ENCODE results near the gene DLG4. TPM values are rescaled to one million over a fixed set of nuclear protein-coding genes. Genes with fewer than 3 reads are reported as not detected.

Gene DLG4
- total RNA-seq, 1 donor from 2014 or later: 34.9 TPM

DNA sequence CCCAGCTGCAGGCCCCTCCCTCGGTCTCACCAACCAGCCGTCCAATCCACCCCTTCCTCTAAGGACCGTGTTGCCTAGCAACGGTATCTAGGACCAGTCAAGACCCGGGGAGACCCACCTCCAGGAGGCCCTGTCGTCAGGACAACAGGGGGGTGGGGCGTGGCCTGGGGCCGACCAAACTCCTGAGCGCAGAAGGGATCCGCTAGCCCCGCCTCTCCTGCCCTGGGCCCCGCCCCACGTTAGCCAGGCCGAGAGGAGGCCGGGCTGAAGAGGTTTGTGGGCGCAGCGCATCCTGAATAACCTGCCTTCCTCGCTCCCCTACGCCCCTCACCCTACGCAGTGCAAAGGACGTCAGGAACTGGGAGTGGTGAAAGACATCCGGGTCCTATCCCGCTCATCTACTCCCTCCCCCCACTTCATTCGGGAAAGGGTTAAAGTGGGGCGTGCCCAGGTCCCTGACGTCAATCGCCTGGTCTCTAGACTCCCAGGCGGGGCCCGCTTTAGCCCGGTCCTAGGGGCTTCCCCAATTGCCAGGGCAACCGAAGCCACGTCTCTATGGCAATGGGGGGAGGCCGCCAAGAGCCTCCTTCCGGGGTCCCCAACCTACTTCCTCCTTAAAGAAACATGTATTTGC, 14.7 kb downstream of the DLG4 start:
- Histone ChIP-seq H3K9me3 (no peaks in the 10 kb centered on the region), H3K27me3 (no peaks in the 10 kb centered on the region), H3K27ac (peak overlapping the region; percentile 67 to 69), H3K4me3 (peak overlapping the region; percentile 55 to 71), H3K36me3 (peaks cover 13 to 21% of the 10 kb centered on the region in 2 donors), H3K4me1 (peaks cover 0 to 10% of the 10 kb centered on the region in 2 donors)
- intact Hi-C loops (cut with DNase I): loop anchor here (1.0 kb wide), 1 partner anchor 9 kb away; no protein-coding TSS in a partner anchor
- TF ChIP-seq, protein P1, sequence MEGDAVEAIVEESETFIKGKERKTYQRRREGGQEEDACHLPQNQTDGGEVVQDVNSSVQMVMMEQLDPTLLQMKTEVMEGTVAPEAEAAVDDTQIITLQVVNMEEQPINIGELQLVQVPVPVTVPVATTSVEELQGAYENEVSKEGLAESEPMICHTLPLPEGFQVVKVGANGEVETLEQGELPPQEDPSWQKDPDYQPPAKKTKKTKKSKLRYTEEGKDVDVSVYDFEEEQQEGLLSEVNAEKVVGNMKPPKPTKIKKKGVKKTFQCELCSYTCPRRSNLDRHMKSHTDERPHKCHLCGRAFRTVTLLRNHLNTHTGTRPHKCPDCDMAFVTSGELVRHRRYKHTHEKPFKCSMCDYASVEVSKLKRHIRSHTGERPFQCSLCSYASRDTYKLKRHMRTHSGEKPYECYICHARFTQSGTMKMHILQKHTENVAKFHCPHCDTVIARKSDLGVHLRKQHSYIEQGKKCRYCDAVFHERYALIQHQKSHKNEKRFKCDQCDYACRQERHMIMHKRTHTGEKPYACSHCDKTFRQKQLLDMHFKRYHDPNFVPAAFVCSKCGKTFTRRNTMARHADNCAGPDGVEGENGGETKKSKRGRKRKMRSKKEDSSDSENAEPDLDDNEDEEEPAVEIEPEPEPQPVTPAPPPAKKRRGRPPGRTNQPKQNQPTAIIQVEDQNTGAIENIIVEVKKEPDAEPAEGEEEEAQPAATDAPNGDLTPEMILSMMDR (IDR thresholded peaks at IDR 0.05): no peak
- DNase-seq (ENCODE audit: low spot score in 2 of 2): peak; percentile 66 to 92

- intact Hi-C loops (cut with DNase I): no loop called here
- peaks cover 0 to 10% of the 10 kb centered on the region in 2 donors for H3K4me1 ChIP-seq
- TF ChIP-seq, protein P1 (IDR thresholded peaks at IDR 0.05): no peak
- no peaks in the 10 kb centered on the region for H3K27me3 ChIP-seq
- H3K27ac ChIP-seq: peak overlapping the region; percentile 67 to 69
- H3K4me3 ChIP-seq: peak overlapping the region; percentile 55 to 71
- H3K9me3 ChIP-seq: no peaks in the 10 kb centered on the region
- DNase-seq (ENCODE audit: low spot score in 2 of 2): no peak
- H3K36me3 ChIP-seq: peaks cover 13 to 21% of the 10 kb centered on the region in 2 donors
Measured at GRCh38 chr17:7204336-7204735, 15.3 kb downstream of the DLG4 start.

DNA sequence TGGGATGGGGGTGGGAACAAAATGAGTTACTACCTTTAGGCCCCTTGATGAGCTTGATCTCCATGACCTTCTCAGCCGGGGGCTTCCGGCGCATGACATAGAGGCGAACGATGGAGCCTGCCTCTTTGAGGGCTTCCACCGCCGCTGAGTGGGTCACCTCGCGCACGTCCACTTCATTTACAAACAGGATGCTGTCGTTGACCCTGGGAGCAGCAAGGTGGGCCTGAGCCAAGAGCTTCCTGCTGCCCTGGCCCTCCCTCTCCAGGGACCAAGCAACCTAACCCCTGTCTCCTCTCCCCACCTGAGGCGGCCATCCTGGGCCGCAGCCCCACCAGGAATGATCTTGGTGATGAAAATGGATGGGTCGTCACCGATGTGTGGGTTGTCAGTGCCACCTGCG, 16.2 kb downstream of the DLG4 start:
- H3K36me3 ChIP-seq: peaks cover 16 to 25% of the 10 kb centered on the region in 2 donors
- H3K4me3 ChIP-seq: no peak overlapping the region
- peaks cover 0 to 10% of the 10 kb centered on the region in 2 donors for H3K4me1 ChIP-seq
- intact Hi-C loops (cut with DNase I): no loop called here
- H3K27me3 ChIP-seq: no peaks in the 10 kb centered on the region
- no peak for DNase-seq (ENCODE audit: low spot score in 2 of 2)
- no peak overlapping the region for H3K27ac ChIP-seq
- TF ChIP-seq, protein P1 (IDR thresholded peaks at IDR 0.05): no peak
- H3K9me3 ChIP-seq: no peaks in the 10 kb centered on the region

- Histone ChIP-seq H3K4me1 (no peaks in the 10 kb centered on the region), H3K27ac (no peak overlapping the region), H3K4me3 (no peak overlapping the region), H3K27me3 (no peaks in the 10 kb centered on the region), H3K36me3 (peaks cover 45 to 54% of the 10 kb centered on the region in 2 donors), H3K9me3 (no peaks in the 10 kb centered on the region)
- DNase-seq (ENCODE audit: low spot score in 2 of 2): no peak
- TF ChIP-seq, protein P1 (IDR thresholded peaks at IDR 0.05): no peak
- intact Hi-C loops (cut with DNase I): no loop called here
Measured at GRCh38 chr17:7196651-7197401, 22.8 kb downstream of the DLG4 start.

DNA sequence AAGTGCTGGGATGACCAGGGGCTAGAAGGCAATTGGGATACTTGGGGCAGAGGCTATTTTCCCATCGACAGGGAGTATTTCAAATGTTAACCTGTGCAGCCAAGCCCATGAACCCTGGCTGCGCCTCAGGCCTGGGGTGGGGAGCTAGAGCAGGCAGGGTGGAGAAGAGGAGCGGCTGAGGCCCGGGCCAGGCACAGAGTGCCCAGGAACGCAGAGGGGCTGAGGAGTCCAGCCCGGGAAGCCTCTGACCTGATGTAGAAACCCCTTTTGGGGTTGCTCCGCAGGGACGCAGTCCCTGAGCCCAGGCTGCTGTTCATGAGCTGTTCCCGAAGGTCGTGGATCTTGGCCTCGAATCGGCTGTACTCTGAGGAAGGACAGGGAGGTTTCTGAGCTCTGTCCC, 23.7 kb downstream of the DLG4 start:
- Histone ChIP-seq H3K27me3 (no peaks in the 10 kb centered on the region), H3K36me3 (peaks cover 41 to 53% of the 10 kb centered on the region in 2 donors), H3K9me3 (no peaks in the 10 kb centered on the region), H3K27ac (no peak overlapping the region), H3K4me1 (no peaks in the 10 kb centered on the region), H3K4me3 (no peak overlapping the region)
- TF ChIP-seq, protein P1 (IDR thresholded peaks at IDR 0.05): no peak
- intact Hi-C loops (cut with DNase I): no loop called here
- no peak for DNase-seq (ENCODE audit: low spot score in 2 of 2)
